Endothelial cell of umbilical vein (primary cell): Measurements from ENCODE around the gene ITGA3.

Experiments
- CTCF ChIP-seq, 2 donors: IDR thresholded peaks; 1 replicate in 1 of 2; 2 replicates in 1 of 2; pipeline ENCODE4 v1.5.1; 2011; ENCODE audit warnings: low read length in 2 of 2, mild to moderate bottlenecking in 2 of 2, moderate library complexity in 2 of 2, control low read depth in 1 of 2, inconsistent platforms in 1 of 2, low read depth in 1 of 2; ENCODE audit not compliant: insufficient read depth in 1 of 2; ENCODE audit errors: extremely low read depth in 1 of 2
- FOS ChIP-seq: IDR thresholded peaks from 2 replicates; pipeline ENCODE4 v1.6.1; 2011; ENCODE audit warnings: mild to moderate bottlenecking, low read length, moderate library complexity, borderline replicate concordance; ENCODE audit not compliant: insufficient read depth
- POLR2A ChIP-seq: IDR thresholded peaks from 2 replicates; pipeline ENCODE4 v1.6.1; 2012; ENCODE audit warnings: low read depth, mild to moderate bottlenecking, control low read depth, low read length
- POLR2AphosphoS5 ChIP-seq: IDR thresholded peaks from 2 replicates; pipeline ENCODE4 v1.6.1; 2012; ENCODE audit warnings: low read depth, mild to moderate bottlenecking, control low read depth, low read length, moderate library complexity; ENCODE audit not compliant: insufficient read depth

GRCh38 chr17:50123649-50124349 is 67.9 kb downstream of the ITGA3 start:
- TF ChIP-seq POLR2A (no peak), CTCF (IDR thresholded peaks at IDR 0.05; ENCODE audit: extremely low read depth in 1 of 2, insufficient read depth in 1 of 2, low read depth in 1 of 2, low read length in 2 of 2) (no peak), POLR2AphosphoS5 (no peak), FOS (no peak)
